ENCODE measurements around the gene OPCML.

OPCML gene

GRCh38 chr11:132519241-132519815 lies 1013.0 kb downstream of the OPCML start:
- no peak for DNase-seq

- no peak for DNase-seq
Measured at GRCh38 chr11:132504501-132505041, 1027.7 kb downstream of the OPCML start.

- DNase-seq: no peak
Measured at GRCh38 chr11:132501356-132501755, 1030.9 kb downstream of the OPCML start.

- no peak for DNase-seq
Measured at GRCh38 chr11:132499661-132500060, 1032.6 kb downstream of the OPCML start.

DNA sequence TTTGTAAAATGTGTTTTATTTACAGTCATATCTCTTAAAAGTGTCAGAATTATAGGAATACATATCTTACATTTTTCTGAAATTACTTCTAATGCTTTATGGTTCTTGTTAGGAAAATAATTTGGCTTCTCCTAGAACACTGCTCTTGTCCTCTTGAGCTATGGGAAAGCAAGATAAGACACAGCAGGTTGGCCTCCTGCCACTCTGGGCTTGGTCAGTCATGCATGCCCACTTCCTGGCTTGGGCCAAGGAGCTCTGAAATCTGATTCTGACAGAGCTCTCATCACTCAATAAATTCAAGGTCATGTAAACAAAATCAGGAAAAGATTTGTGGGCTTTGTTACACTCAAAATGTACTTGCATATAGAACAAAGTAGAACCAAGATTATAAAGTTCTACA lies 1036.0 kb downstream of the OPCML start:
- no peak for DNase-seq

DNA sequence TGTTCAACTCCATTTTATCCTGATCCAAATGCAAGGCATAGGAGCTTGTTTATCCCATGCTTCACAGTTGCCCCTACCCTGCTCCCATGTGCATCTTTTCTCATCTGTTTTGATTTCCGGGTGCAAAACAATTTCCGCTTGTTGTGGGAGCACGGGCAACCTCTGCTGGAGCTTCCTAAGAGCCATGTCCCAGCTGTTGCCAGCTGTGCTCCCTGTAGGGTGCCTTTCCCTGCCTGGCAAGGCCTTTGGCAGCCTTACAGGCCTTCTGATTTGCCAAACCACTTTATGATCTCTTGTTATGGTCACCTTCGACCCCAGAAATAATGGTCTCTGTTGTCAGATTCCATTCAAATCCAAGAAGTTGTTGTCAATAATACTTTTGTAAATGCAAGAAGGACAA lies 1038.5 kb downstream of the OPCML start:
- no peak for DNase-seq

GRCh38 chr11:132490978-132491377 lies 1041.3 kb downstream of the OPCML start:
- DNase-seq: no peak

GRCh38 chr11:132486060-132486459 lies 1046.2 kb downstream of the OPCML start:
- no peak for DNase-seq

DNA sequence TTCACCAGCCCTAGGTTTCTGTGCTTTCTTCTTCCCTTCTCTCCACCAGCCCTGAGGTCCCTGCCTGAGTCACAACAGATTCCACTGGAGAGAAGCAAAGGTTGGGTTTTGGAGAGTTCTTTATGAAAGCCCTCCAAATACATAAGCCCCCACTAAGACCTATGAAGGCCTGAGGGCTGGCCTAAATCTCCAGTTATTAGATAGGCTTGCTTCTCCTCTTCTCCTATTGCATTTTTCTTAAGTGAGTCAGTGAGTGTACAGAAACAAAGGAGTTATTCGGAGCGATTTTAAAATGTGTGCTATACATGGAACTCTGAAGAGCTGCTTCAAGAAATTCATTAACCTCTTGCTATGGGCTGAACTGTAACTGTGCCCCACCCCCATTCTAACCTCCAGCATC lies 1057.3 kb downstream of the OPCML start:
- no peak for DNase-seq

- no peak for DNase-seq
Measured at GRCh38 chr11:132472411-132473172, 1059.7 kb downstream of the OPCML start.

DNA sequence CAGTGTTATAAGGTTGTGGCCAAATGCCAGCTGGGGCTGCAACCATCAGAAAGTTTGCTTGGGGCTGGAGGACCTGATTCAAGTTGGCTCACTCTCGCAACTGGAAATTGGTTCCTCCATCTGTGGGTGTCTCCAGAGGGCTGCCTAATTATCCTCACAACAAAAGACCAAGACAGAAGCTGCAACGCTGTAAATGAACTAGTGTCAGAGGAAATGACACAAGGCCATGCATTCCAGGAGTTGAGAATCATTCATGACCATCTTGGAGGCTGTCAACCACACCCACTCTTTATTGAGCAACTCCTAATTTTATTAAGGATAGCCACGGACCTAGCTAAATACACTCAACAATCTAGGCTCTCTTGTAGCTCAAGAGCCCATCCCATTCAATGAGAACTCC lies 1060.8 kb downstream of the OPCML start:
- no peak for DNase-seq

DNA sequence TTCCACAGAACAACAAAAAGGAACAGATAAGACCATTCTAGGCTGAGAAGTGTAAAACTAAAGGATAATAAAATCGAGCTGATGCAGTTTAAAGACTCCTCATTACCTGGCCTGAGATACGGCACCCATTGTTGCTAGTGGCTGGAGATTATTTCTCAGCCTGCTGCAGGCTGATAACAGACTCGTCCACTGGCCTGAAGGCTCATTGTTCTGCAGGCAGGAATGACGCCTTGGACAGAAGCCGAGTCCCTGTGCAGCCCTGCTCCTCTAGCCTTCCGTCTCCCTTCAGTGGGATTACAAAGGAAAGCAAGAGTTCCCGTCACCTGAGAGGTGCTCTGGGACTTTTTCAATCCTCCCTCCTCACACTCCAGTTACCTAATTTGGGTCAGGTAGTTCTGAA lies 1065.3 kb downstream of the OPCML start:
- no peak for DNase-seq

DNA sequence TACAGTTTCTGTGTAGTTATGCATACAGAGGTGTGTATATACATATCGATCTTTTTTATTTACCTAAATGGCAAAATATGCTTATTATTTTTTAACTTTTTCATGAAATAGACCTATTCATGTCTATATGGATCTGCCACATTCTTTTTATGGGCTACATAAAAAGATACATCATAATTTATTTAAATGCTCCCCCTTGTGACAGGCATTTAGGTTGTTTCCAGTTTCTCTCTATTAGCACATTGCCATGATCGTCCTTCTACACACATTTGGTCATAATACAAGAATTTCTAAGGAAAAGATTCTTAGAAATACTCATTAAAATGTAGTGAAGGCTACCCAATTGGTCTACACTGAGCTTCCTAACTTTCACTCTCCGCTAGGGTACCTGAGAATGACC lies 1067.4 kb downstream of the OPCML start:
- no peak for DNase-seq

GRCh38 chr11:132464003-132464342 lies 1068.3 kb downstream of the OPCML start:
- DNase-seq: no peak

DNA sequence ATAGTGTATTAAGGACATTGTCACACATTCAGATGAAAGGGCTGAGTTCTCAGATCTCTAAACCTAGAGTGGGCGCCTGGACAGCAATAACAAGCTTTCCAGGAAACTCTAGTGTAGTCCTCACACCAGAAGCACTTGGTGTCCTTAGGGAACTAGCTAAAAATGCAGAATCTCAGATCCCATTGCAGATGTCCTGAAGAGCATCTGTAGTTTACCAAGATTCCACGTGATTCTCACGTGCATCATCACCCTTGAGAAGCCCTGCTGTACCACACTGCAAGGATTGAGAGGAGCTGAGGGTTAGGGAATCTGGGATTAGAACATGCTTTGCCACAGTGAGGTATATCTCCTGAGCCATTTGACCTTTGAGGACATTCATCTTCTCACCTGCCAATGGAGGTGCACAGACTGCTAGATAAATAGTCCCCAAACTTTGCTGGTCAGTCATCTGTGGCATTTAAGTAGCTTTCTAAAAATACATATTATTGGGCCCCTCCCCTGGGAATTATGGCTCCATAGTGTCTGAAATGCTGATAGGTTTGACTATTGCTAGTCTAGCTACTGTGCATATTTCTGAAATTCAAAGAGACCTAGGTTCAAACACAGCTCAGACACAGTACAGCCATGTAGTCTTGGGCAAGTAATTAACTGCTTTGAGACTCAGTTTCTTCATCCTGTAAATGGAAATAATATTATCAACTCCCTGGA lies 1068.9 kb downstream of the OPCML start:
- DNase-seq: no peak

DNA sequence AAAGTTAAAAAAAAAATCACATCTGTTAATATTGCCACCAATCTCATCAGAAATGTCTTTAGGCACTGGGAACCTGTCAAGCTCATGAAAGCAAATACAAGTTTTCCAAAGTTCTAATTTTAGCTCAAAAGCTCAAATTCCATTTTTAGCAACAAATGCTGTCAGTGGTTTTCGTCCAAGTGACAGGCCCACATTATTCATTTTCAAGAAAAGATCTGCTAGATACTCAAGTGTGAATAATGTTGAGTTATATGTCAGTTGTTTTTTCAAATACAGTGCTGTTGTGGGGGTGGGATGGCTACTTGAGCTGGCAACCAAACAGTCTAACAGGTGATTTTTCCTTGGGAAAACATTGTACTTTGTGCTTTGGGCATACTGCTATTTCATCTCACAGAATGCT lies 1072.6 kb downstream of the OPCML start:
- no peak for DNase-seq

DNA sequence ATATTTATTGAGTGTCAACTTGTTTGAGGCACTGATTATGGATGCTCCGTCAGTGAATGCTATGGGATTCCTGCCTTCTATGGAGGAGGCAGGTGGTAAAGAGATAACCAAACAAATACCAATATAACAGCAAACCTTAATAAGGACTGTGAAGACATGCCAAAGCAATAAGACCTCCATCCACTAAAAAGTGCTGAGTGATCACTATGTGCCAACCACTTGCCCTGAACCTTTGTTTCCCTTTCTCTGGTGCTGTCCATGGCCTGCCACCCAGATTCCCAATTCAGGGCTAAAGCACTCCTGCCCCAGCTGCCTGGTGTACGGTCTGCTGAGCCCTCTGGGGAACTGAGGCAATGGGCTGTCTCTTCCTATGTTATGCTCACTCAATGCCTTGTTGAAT lies 1074.9 kb downstream of the OPCML start:
- DNase-seq: no peak

GRCh38 chr11:132456751-132457328 lies 1075.5 kb downstream of the OPCML start:
- no peak for DNase-seq

GRCh38 chr11:132455044-132455443 lies 1077.3 kb downstream of the OPCML start:
- no peak for DNase-seq

DNA sequence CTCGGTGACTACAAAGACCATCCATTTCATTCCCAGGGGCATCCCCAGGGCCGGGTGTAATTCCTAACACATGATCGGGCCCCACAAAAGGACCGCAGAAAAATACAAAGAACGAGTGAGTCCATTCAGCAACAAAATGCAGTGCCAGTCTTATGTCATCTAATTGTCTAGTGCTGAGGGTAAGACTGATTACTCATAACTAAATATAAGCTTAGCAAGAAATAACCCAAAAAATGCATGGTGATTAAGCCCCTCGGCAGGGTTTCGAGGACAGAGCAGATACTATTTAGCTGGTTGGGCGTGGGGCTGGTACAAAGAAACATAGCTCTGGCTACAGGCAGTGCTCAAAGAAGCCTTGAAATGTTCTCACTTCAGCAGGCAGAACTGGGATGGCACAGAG lies 1078.9 kb downstream of the OPCML start:
- DNase-seq: no peak

GRCh38 chr11:132452616-132453015 lies 1079.7 kb downstream of the OPCML start:
- no peak for DNase-seq

- no peak for DNase-seq
Measured at GRCh38 chr11:132451942-132452601, 1080.2 kb downstream of the OPCML start.

DNA sequence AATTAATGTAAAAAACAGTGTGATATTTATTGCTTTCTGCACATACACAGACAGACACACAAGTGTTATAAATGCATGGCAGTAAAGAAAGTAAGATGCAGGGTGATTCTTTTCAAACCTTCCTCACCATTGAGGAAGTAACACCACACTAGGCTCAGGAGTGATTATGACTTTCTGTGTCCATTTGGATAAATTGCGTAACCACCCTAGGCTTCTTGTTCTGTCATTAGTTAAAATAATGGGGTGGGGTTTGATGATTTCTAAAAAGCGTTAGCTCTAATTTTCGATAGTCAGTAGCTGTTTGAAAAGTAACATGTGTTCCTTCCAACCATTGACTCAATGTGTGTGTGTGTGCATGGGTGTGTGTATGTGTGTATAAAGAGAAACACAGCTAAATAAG lies 1081.7 kb downstream of the OPCML start:
- no peak for DNase-seq
